Measurements from ENCODE around the gene AFG3L2. TPM values are rescaled to one million over a fixed set of nuclear protein-coding genes. Genes with fewer than 3 reads are reported as not detected.

AFG3L2 gene
- total RNA-seq, 4 donors from 2014 or later, result 18.5 to 53.1 (median 33.7) TPM

- Histone ChIP-seq H3K4me1 (no peaks in the 10 kb centered on the region), H3K27me3 (no peaks in the 10 kb centered on the region), H3K4me3 (peak overlapping the region; percentile 33 to 36), H3K36me3 (no peaks in the 10 kb centered on the region), H3K27ac (peak overlapping the region; percentile 78 to 80), H3K9me3 (no peaks in the 10 kb centered on the region)
- TF ChIP-seq CTCF (IDR thresholded peaks at IDR 0.05), result no peak
- TF ChIP-seq POLR2A (IDR thresholded peaks at IDR 0.05), result no peak
- intact Hi-C loops (cut with DNase I; ENCODE audit: low total_unique reads), result loop anchor here (10.0 kb wide), 1 partner anchor 86 kb away; the partner anchor contains the start of gene AFG3L2
- DNase-seq, result no peak
Measured at GRCh38 chr18:12288403-12288755, 88.6 kb downstream of the AFG3L2 start.

GRCh38 chr18:12287684-12288402, 89.2 kb downstream of the AFG3L2 start:
- Histone ChIP-seq H3K9me3 (no peaks in the 10 kb centered on the region), H3K4me1 (no peaks in the 10 kb centered on the region), H3K36me3 (no peaks in the 10 kb centered on the region), H3K27ac (peak overlapping the region; percentile 78 to 80), H3K27me3 (no peaks in the 10 kb centered on the region), H3K4me3 (peak overlapping the region; percentile 33 to 36)
- TF ChIP-seq POLR2A (IDR thresholded peaks at IDR 0.05) (peak in 1 of 2 donors; percentile 56), CTCF (IDR thresholded peaks at IDR 0.05) (no peak)
- peak; percentile 84 to 85 for DNase-seq
- intact Hi-C loops (cut with DNase I; ENCODE audit: low total_unique reads), result loop anchor here (10.0 kb wide), 1 partner anchor 87 kb away; the partner anchor contains the start of gene AFG3L2

- Histone ChIP-seq H3K9me3 (no peaks in the 10 kb centered on the region), H3K36me3 (no peaks in the 10 kb centered on the region), H3K4me3 (peak overlapping the region; percentile 33 to 36), H3K27ac (peak overlapping the region; percentile 78 to 80), H3K4me1 (no peaks in the 10 kb centered on the region), H3K27me3 (no peaks in the 10 kb centered on the region)
- intact Hi-C loops (cut with DNase I; ENCODE audit: low total_unique reads), result loop anchor here (10.0 kb wide), 1 partner anchor 88 kb away; the partner anchor contains the start of gene AFG3L2
- no peak for DNase-seq
- TF ChIP-seq POLR2A (IDR thresholded peaks at IDR 0.05) (no peak), CTCF (IDR thresholded peaks at IDR 0.05) (no peak)
Measured at GRCh38 chr18:12287131-12287681, 89.8 kb downstream of the AFG3L2 start.

- intact Hi-C loops (cut with DNase I; ENCODE audit: low total_unique reads), result loop anchor here (10.0 kb wide), 1 partner anchor 91 kb away; the partner anchor contains the start of gene AFG3L2
- peaks cover 0 to 6% of the 10 kb centered on the region in 2 donors for H3K4me1 ChIP-seq
Measured at GRCh38 chr18:12283666-12284065, 93.4 kb downstream of the AFG3L2 start.

More at GRCh38 chr18:12283666-12284065, 93.4 kb downstream of the AFG3L2 start:
- H3K9me3 ChIP-seq, result no peaks in the 10 kb centered on the region
- H3K36me3 ChIP-seq, result no peaks in the 10 kb centered on the region
- H3K4me3 ChIP-seq, result no peak overlapping the region
- H3K27ac ChIP-seq, result no peak overlapping the region
- TF ChIP-seq CTCF (IDR thresholded peaks at IDR 0.05), result no peak
- TF ChIP-seq POLR2A (IDR thresholded peaks at IDR 0.05), result no peak
- H3K27me3 ChIP-seq, result no peaks in the 10 kb centered on the region
- DNase-seq, result no peak
